SK-N-SH (cell line): ENCODE data around the gene ZNF594. TPM values are rescaled to one million over a fixed set of nuclear protein-coding genes. Genes with fewer than 3 reads are reported as not detected.

Experiments
- CTCF ChIA-PET: fragments of 300-600, 350-600 bp; formaldehyde crosslinking; extraction: SDS; loops from one replicate; lab custom pipeline; 2021; lab: Yijun Ruan, JAX
- POLR2A ChIA-PET: fragments of 350-600 bp; sonication (Branson Sonifier 250); formaldehyde crosslinking; extraction: SDS; loops from one replicate; lab custom pipeline; 2020; ENCODE audit warnings: antibody characterized with exemption, inconsistent platforms; lab: Yijun Ruan, JAX
- DNase-seq: peaks from one replicate; pipeline ENCODE4 v3.0.0; 2012
- H2AFZ ChIP-seq: fragments of 200-600 bp; sonication (generic); 2 replicates; pipeline ENCODE4 v1.8.1; 2016; ENCODE audit warnings: antibody characterized with exemption, mild to moderate bottlenecking, low read depth
- H3F3A ChIP-seq: fragments of 200-600 bp; sonication (generic); replicated peaks from 2 replicates; pipeline ENCODE3; 2016; ENCODE audit warnings: antibody characterized with exemption, mild to moderate bottlenecking; ENCODE audit not compliant: insufficient read depth
- H3K27ac ChIP-seq, 2 experiments: fragments of 200-500 bp in 1 of 2; fragments of 200-600 bp in 1 of 2; sonication (Bioruptor generic) in 1 of 2; sonication (generic), shearing (Covaris generic) in 1 of 2; 2 replicates each; pipeline versions ENCODE4 v1.5.1 to v1.6.1; 2014 to 2016; ENCODE audit warnings: low read depth in 2 of 2, inconsistent platforms in 1 of 2, low read length in 1 of 2, mild to moderate bottlenecking in 1 of 2, mixed read lengths in 1 of 2
- H3K27me3 ChIP-seq: fragments of 200-600 bp; sonication (generic), shearing (Covaris generic); 2 replicates; pipeline ENCODE4 v1.6.1; 2016; ENCODE audit warnings: mixed run types; ENCODE audit not compliant: insufficient read depth
- H3K36me3 ChIP-seq, 2 experiments: fragments of 200-500 bp in 1 of 2; fragments of 200-600 bp in 1 of 2; sonication (Bioruptor generic) in 1 of 2; sonication (generic) in 1 of 2; replicated peaks in 1 of 2; 2 replicates each; pipeline versions ENCODE3 to v1.5.1; 2014 to 2016; ENCODE audit warnings: low read length in 1 of 2, mild to moderate bottlenecking in 1 of 2; ENCODE audit not compliant: insufficient read depth in 2 of 2, control insufficient read depth in 1 of 2
- H3K4me1 ChIP-seq, 2 experiments: fragments of 200-500 bp in 1 of 2; fragments of 200-600 bp in 1 of 2; sonication (Bioruptor generic) in 1 of 2; sonication (generic), shearing (Covaris generic) in 1 of 2; 2 replicates each; pipeline versions ENCODE4 v1.5.1 to v1.6.1; 2014 to 2016; ENCODE audit warnings: low read depth in 1 of 2, low read length in 1 of 2, mixed run types in 1 of 2; ENCODE audit not compliant: insufficient read depth in 2 of 2, control insufficient read depth in 1 of 2
- H3K4me2 ChIP-seq: fragments of 200-600 bp; sonication (generic), shearing (Covaris generic); 2 replicates; pipeline ENCODE4 v1.6.1; 2017; ENCODE audit warnings: mixed run types
- H3K4me3 ChIP-seq, 2 experiments: fragments of 200-500 bp in 1 of 2; fragments of 200-600 bp in 1 of 2; sonication (Bioruptor generic) in 1 of 2; sonication (generic), shearing (Covaris generic) in 1 of 2; 2 replicates each; pipeline versions ENCODE4 v1.5.1 to v1.8.1; 2014 to 2016; ENCODE audit warnings: low read depth in 2 of 2, inconsistent platforms in 1 of 2, low read length in 1 of 2, mild to moderate bottlenecking in 1 of 2, mixed read lengths in 1 of 2, moderate library complexity in 1 of 2
- H3K79me2 ChIP-seq: fragments of 200-600 bp; sonication (generic); 2 replicates; pipeline ENCODE4 v1.8.1; 2017; ENCODE audit warnings: mild to moderate bottlenecking; ENCODE audit not compliant: insufficient read depth
- H3K9ac ChIP-seq: fragments of 200-600 bp; sonication (generic); 2 replicates; pipeline ENCODE4 v1.6.1; 2017; ENCODE audit warnings: mixed run types
- H3K9me2 ChIP-seq: fragments of 200-600 bp; sonication (generic); 2 replicates; pipeline ENCODE4 v1.6.1; 2017; ENCODE audit warnings: mixed run types
- H3K9me3 ChIP-seq: fragments of 200-600 bp; sonication (generic); 2 replicates; pipeline ENCODE4 v1.6.1; 2017; ENCODE audit warnings: mixed run types, mild to moderate bottlenecking, moderate library complexity
- H4K20me1 ChIP-seq: fragments of 200-600 bp; sonication (generic); 2 replicates; pipeline ENCODE4 v1.6.1; 2017; ENCODE audit warnings: mild to moderate bottlenecking, mixed run types; ENCODE audit not compliant: insufficient read depth
- CTCF ChIP-seq: fragments of 200-600 bp; sonication (generic); IDR thresholded peaks from 2 replicates; pipeline ENCODE4 v1.6.1; 2017; ENCODE audit warnings: antibody characterized with exemption, mild to moderate bottlenecking, moderate library complexity
- FOSL2 ChIP-seq: IDR thresholded peaks from 2 replicates; pipeline ENCODE4 v1.4.0; 2012; ENCODE audit warnings: low read depth, mild to moderate bottlenecking, moderate library complexity, borderline replicate concordance
- FOXJ3 ChIP-seq: sonication (generic); formaldehyde crosslinking; IDR thresholded peaks from 2 replicates; pipeline ENCODE4 v1.5.1; 2020; ENCODE audit warnings: mild to moderate bottlenecking, missing genetic modification reagents
- JUND ChIP-seq: IDR thresholded peaks from 2 replicates; pipeline ENCODE4 v1.4.0; 2012
- MAX ChIP-seq: IDR thresholded peaks from 2 replicates; pipeline ENCODE4 v1.4.0; 2012; ENCODE audit warnings: low read depth
- MEF2A ChIP-seq: IDR thresholded peaks from 2 replicates; pipeline ENCODE4 v1.4.0; 2012; ENCODE audit warnings: low read depth, borderline replicate concordance
- RAD21 ChIP-seq: IDR thresholded peaks from 2 replicates; pipeline ENCODE4 v1.6.1; 2012; ENCODE audit warnings: mild to moderate bottlenecking, low read length
- RCOR1 ChIP-seq: fragments of 150-350 bp; IDR thresholded peaks from 2 replicates; pipeline ENCODE4 v1.6.1; 2017; ENCODE audit warnings: antibody characterized with exemption, low read length
- RXRA ChIP-seq: IDR thresholded peaks from 2 replicates; pipeline ENCODE4 v1.4.0; 2012; ENCODE audit warnings: low read depth, mild to moderate bottlenecking, borderline replicate concordance
- SMC3 ChIP-seq: IDR thresholded peaks from 2 replicates; pipeline ENCODE4 v1.6.1; 2012; ENCODE audit warnings: low read depth, low read length, improper control_type of control experiment
- TAF1 ChIP-seq: IDR thresholded peaks from 2 replicates; pipeline ENCODE4 v1.6.1; 2012; ENCODE audit warnings: low read depth, mild to moderate bottlenecking, low read length, moderate library complexity, borderline replicate concordance
- TCF12 ChIP-seq: IDR thresholded peaks from 2 replicates; pipeline ENCODE4 v1.4.0; 2012
- WGBS: methylation state at CpG from one replicate; pipeline ENCODE4 v1.1.6; 2017; ENCODE audit warnings: low lambda C conversion rate; 5-methylcytosine and 5-hydroxymethylcytosine counted together
- polyA plus RNA-seq, 3 experiments: library from polyadenylated mRNA; depleted of rRNA; stranded (reverse); fragments of >200 nt; gene quantifications; 2 replicates each; pipeline ENCODE4 v1.2.3, GENCODE V29; 2012
- TF ChIP-seq, protein P1 (sequence below): IDR thresholded peaks from 2 replicates; pipeline ENCODE4 v1.4.0; 2012; ENCODE audit warnings: low read depth, borderline replicate concordance

Gene ZNF594
- polyA plus RNA-seq, 1 of the 3 experiments (the other 2 are of a cell fraction) = 2.8 TPM

- TF ChIP-seq RCOR1 = no peak
Measured at GRCh38 chr17:5211458-5211857, 19.8 kb upstream of the ZNF594 start (continued).

DNA sequence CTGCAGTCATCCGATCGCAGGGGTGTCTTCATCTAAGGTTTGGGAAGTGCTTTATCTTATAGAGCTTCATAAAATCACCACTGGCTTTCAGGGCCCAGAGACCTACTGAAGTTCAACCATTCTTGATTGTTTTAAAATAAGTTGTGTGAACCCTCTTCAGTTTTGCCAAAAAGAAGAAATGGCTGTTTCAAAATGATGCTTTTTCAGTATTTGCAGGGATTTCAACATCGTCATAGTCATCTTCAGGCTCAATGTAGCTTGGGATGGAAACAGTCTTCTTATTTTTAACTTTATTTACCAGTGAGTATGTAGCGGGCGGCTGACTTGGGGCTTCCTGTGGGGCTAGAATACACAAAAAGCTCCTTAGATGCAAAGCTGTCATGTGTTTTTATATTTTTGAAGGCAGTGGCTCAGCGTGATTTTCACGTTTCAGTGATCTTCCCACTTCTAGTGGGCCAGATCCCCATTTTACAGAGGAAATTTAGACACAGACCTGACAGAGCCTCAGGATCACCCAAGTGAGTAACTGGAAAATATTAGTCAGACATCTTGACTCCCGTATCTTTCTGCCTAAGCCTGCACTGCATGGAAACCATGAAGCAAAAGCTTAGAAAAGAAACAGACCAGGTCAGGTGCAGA is 19.1 kb upstream of the ZNF594 start:
- Histone ChIP-seq H4K20me1 (no peaks in the 10 kb centered on the region), H3K27ac (no peak overlapping the region), H3K9me3 (no peaks in the 10 kb centered on the region), H3K9me2 (no peaks in the 10 kb centered on the region), H2AFZ (no peak overlapping the region), H3K9ac (no peak overlapping the region), H3K36me3 (peaks cover 0 to 3% of the 10 kb centered on the region in 2 experiments), H3K27me3 (no peaks in the 10 kb centered on the region), H3K4me3 (no peak overlapping the region), H3K4me2 (no peak overlapping the region), H3F3A (no peaks in the 10 kb centered on the region), H3K4me1 (no peaks in the 10 kb centered on the region), H3K79me2 (no peaks in the 10 kb centered on the region)
- TF ChIP-seq SMC3 = no peak
- TF ChIP-seq MEF2A = no peak
- TF ChIP-seq TAF1 = no peak
- TF ChIP-seq JUND = no peak
- TF ChIP-seq, protein P1, sequence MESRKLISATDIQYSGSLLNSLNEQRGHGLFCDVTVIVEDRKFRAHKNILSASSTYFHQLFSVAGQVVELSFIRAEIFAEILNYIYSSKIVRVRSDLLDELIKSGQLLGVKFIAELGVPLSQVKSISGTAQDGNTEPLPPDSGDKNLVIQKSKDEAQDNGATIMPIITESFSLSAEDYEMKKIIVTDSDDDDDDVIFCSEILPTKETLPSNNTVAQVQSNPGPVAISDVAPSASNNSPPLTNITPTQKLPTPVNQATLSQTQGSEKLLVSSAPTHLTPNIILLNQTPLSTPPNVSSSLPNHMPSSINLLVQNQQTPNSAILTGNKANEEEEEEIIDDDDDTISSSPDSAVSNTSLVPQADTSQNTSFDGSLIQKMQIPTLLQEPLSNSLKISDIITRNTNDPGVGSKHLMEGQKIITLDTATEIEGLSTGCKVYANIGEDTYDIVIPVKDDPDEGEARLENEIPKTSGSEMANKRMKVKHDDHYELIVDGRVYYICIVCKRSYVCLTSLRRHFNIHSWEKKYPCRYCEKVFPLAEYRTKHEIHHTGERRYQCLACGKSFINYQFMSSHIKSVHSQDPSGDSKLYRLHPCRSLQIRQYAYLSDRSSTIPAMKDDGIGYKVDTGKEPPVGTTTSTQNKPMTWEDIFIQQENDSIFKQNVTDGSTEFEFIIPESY = no peak
- no peak for TF ChIP-seq FOSL2
- TF ChIP-seq RAD21 = no peak
- no peak for TF ChIP-seq TCF12
- no peak for TF ChIP-seq CTCF
- no peak for TF ChIP-seq MAX
- TF ChIP-seq RXRA = no peak
- TF ChIP-seq FOXJ3 (CRISPR knock-in tag) = no peak
- WGBS = 88% methylated on average over 8 of the region's 8 CpGs
- CTCF ChIA-PET = interaction anchor here (1.8 kb wide), 1 partner anchor 18 kb away, joined by 5 read pairs; no protein-coding TSS in a partner anchor
- no peak for DNase-seq
- POLR2A ChIA-PET = no interaction called here
